Tibial nerve (tissue), 4 donors: ENCODE data around the gene CWC22. TPM values are rescaled to one million over a fixed set of nuclear protein-coding genes. Genes with fewer than 3 reads are reported as not detected.

Experiments
- DNase-seq, 2 donors: peaks; one replicate each; pipeline ENCODE4 v3.0.0-alpha.2; 2019; ENCODE audit warnings: low spot score in 2 of 2
- H3K27ac ChIP-seq, 4 donors: fragments of 200-600 bp; sonication (generic) in 3 of 4; one replicate each; pipeline ENCODE4 v1.5.1; 2017 to 2019; ENCODE audit warnings: mild to moderate bottlenecking in 1 of 4
- H3K27me3 ChIP-seq, 2 donors: fragments of 200-600 bp; sonication (generic) in 1 of 2; one replicate each; pipeline versions ENCODE4 v1.5.1 to v1.6.0; 2017 to 2019
- H3K36me3 ChIP-seq, 3 donors: fragments of 200-600 bp; sonication (generic); one replicate each; pipeline ENCODE4 v1.5.1; 2018 to 2019
- H3K4me1 ChIP-seq, 4 donors: fragments of 200-600 bp; sonication (generic) in 3 of 4; one replicate each; pipeline ENCODE4 v1.5.1; 2017 to 2019
- H3K4me3 ChIP-seq, 4 donors: fragments of 200-600 bp; sonication (generic) in 3 of 4; one replicate each; pipeline ENCODE4 v1.5.1; 2017 to 2019; ENCODE audit warnings: mild to moderate bottlenecking in 1 of 4, moderate library complexity in 1 of 4
- H3K9me3 ChIP-seq, 4 donors: fragments of 200-600 bp; sonication (generic) in 3 of 4; one replicate each; pipeline ENCODE4 v1.5.1; 2017 to 2019
- EP300 ChIP-seq, 2 donors: sonication (generic); formaldehyde crosslinking; IDR thresholded peaks; one replicate each; pipeline ENCODE4 v1.6.1; 2017; ENCODE audit warnings: antibody characterized with exemption in 2 of 2, mild to moderate bottlenecking in 1 of 2
- POLR2A ChIP-seq, 2 donors: fragments of 450-650 bp; IDR thresholded peaks; one replicate each; pipeline ENCODE4 v1.6.1; 2017; ENCODE audit warnings: antibody characterized with exemption in 2 of 2, mild to moderate bottlenecking in 2 of 2, moderate library complexity in 2 of 2
- WGBS, 2 donors: methylation state at CpG; one replicate each; pipeline ENCODE4 v1.1.5; 2018; 5-methylcytosine and 5-hydroxymethylcytosine counted together
- total RNA-seq, 4 donors: library from RNA; depleted of rRNA; stranded (reverse); fragments of >200 nt; gene quantifications; one replicate each; pipeline ENCODE4 v1.1.0, GENCODE V29; 2016
- TF ChIP-seq, protein P1 (sequence below), 5 experiments: fragments of 200-600 bp in 3 of 5; fragments of 450-650 bp in 2 of 5; sonication (generic) in 3 of 5; IDR thresholded peaks; one replicate each; pipeline ENCODE4 v1.5.1; 2016 to 2019; ENCODE audit warnings: antibody characterized with exemption in 5 of 5, mild to moderate bottlenecking in 3 of 5, moderate library complexity in 2 of 5

The CWC22 gene
- total RNA-seq, 4 donors from 2014 or later: 20.6 to 26.0 (median 22.9) TPM

DNA sequence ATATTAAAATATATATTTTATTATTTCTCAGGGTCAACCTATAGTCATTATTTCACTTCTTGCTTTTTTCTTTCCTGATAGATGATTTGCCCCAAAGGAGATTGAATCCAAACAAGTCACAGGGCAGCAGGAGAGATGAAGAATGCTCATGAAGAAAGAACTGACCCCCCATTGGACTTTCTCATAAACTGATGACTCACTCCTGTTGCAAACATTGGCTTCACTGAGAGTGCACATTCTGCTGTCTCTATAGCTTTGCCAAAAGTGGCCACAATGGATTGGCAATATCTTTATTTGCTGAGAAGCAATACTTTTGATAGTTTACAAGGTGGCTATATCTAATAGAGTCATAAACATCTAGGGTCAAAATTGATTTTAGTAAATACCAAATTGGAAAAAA lies 89.8 kb downstream of the CWC22 start:
- TF ChIP-seq, protein P1, sequence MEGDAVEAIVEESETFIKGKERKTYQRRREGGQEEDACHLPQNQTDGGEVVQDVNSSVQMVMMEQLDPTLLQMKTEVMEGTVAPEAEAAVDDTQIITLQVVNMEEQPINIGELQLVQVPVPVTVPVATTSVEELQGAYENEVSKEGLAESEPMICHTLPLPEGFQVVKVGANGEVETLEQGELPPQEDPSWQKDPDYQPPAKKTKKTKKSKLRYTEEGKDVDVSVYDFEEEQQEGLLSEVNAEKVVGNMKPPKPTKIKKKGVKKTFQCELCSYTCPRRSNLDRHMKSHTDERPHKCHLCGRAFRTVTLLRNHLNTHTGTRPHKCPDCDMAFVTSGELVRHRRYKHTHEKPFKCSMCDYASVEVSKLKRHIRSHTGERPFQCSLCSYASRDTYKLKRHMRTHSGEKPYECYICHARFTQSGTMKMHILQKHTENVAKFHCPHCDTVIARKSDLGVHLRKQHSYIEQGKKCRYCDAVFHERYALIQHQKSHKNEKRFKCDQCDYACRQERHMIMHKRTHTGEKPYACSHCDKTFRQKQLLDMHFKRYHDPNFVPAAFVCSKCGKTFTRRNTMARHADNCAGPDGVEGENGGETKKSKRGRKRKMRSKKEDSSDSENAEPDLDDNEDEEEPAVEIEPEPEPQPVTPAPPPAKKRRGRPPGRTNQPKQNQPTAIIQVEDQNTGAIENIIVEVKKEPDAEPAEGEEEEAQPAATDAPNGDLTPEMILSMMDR (IDR thresholded peaks at IDR 0.05): no peak
- TF ChIP-seq EP300 (IDR thresholded peaks at IDR 0.05) (no peak), POLR2A (IDR thresholded peaks at IDR 0.05) (no peak)
- Histone ChIP-seq H3K9me3 (no peaks in the 10 kb centered on the region), H3K4me1 (no peaks in the 10 kb centered on the region), H3K27me3 (no peaks in the 10 kb centered on the region), H3K27ac (no peak overlapping the region), H3K4me3 (no peak overlapping the region), H3K36me3 (peaks cover 0 to 3% (median 0%) of the 10 kb centered on the region in 3 donors)
- DNase-seq: no peak

DNA sequence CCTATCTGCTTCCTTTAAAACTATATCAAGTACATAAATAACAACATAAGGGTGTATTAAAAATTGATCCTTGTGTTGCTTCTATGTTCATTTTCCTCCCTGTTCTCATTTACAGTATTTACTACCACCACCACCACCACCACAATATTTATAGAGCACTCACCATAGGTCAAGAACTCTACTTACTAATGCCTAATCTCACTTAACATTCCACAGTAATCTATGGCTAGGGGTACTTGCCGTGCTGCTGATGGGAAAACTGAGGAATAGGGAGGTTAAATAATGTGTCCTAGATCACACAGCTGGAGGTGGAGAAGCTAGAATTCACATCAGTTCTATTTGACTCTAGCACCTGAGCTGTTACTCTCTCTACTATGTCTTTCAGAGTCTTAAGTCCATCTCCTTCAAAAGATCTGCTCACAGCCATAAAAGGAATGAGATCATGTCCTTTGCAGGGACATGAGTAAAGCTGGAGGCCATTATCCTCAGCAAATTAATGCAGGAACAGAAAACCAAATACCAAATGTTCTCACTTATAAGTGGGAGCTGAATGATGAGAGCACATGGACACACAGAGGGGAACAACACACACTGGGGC lies 91.6 kb downstream of the CWC22 start:
- no peaks in the 10 kb centered on the region for H3K27me3 ChIP-seq

DNA sequence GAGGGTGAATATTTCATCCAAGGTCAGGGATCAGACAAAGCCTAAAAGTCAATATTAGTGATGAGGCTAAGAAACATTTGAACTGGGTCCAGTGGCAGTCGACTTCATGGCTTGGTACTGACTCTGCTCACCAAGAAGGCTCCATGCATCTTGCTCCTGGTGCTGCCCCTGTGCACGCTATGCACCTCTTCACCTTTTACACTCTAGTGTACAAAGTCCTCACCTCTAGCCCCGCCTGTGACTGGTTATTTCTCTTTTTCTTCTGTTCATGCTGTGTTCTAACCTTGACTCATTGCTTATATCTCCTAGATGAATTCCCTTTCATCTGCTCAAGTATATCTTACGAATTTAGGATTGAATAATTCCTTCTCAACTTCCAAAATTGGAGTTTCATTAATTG lies 93.3 kb downstream of the CWC22 start:
- H3K4me1 ChIP-seq: no peaks in the 10 kb centered on the region
- H3K36me3 ChIP-seq: no peaks in the 10 kb centered on the region
- no peak overlapping the region for H3K4me3 ChIP-seq
- 86 to 92% methylated on average over 4 of the region's 4 CpGs for WGBS, 2 donors
- no peak overlapping the region for H3K27ac ChIP-seq
- TF ChIP-seq POLR2A (IDR thresholded peaks at IDR 0.05) (no peak), EP300 (IDR thresholded peaks at IDR 0.05) (no peak)
- TF ChIP-seq, protein P1 (IDR thresholded peaks at IDR 0.05): no peak
- H3K27me3 ChIP-seq: no peaks in the 10 kb centered on the region
- no peaks in the 10 kb centered on the region for H3K9me3 ChIP-seq
- no peak for DNase-seq

More for the DNA sequence above, 91.6 kb downstream of the CWC22 start:
- no peaks in the 10 kb centered on the region for H3K9me3 ChIP-seq
- WGBS, 2 donors: 62 to 63% methylated on average over 1 of the region's 1 CpG
- H3K27ac ChIP-seq: no peak overlapping the region
- peaks cover 0 to 3% (median 0%) of the 10 kb centered on the region in 3 donors for H3K36me3 ChIP-seq
- no peak overlapping the region for H3K4me3 ChIP-seq
- no peaks in the 10 kb centered on the region for H3K4me1 ChIP-seq
- no peak for DNase-seq
- TF ChIP-seq, protein P1 (IDR thresholded peaks at IDR 0.05): no peak
- TF ChIP-seq EP300 (IDR thresholded peaks at IDR 0.05) (no peak), POLR2A (IDR thresholded peaks at IDR 0.05) (no peak)

DNA sequence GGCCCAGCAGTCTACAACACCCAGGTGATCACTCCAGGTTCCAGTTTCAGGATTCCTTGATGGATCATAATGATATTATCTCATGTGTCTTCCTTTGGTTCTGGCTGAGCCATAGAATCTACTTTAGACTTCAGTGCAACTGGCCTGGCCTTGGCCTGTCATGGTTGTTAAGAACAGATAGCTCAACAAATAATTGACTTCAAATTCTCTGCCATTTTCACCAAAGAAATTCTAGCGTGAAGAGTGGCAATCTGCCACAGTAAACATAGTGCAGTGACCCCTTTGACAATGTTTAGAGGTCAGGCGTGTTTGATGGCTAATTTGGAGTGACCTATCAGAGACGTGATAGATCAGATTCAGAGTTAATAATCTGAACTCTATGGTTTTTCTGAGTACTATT lies 95.5 kb downstream of the CWC22 start:
- DNase-seq: no peak
- Histone ChIP-seq H3K27ac (no peak overlapping the region), H3K9me3 (no peaks in the 10 kb centered on the region), H3K4me1 (no peaks in the 10 kb centered on the region), H3K36me3 (no peaks in the 10 kb centered on the region), H3K4me3 (no peak overlapping the region), H3K27me3 (no peaks in the 10 kb centered on the region)
- TF ChIP-seq POLR2A (IDR thresholded peaks at IDR 0.05) (no peak), EP300 (IDR thresholded peaks at IDR 0.05) (no peak)
- TF ChIP-seq, protein P1 (IDR thresholded peaks at IDR 0.05): no peak
- 70 to 79% methylated on average over 3 of the region's 3 CpGs for WGBS, 2 donors

DNA sequence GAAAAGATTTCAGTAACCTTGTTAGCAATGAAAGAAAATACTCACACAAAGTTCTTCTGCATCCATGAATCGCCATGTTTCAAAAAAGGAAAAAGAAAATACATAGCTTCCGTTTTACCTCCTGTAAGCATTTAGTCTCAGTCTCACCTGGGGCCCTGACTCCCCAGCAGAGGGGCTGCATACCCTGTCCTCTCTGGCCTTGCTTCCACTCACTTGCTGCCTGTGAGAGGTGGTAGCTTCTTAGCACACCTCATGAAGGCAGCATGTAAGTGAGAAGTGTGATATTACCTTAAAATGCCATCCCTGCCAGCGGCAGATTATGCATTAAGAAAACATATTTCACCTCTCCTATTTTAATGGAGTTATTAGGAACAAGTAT lies 96.4 kb downstream of the CWC22 start:
- 68 to 74% methylated on average over 3 of the region's 3 CpGs for WGBS, 2 donors

More for the DNA sequence above, 96.4 kb downstream of the CWC22 start:
- Histone ChIP-seq H3K27me3 (no peaks in the 10 kb centered on the region), H3K4me1 (no peaks in the 10 kb centered on the region), H3K4me3 (no peak overlapping the region), H3K36me3 (no peaks in the 10 kb centered on the region), H3K9me3 (no peaks in the 10 kb centered on the region), H3K27ac (no peak overlapping the region)
- TF ChIP-seq EP300 (IDR thresholded peaks at IDR 0.05) (no peak), POLR2A (IDR thresholded peaks at IDR 0.05) (no peak)
- TF ChIP-seq, protein P1 (IDR thresholded peaks at IDR 0.05): no peak
- DNase-seq: no peak
